ENCODE data around the gene STAT5B. TPM values are rescaled to one million over a fixed set of nuclear protein-coding genes. Genes with fewer than 3 reads are reported as not detected.

STAT5B gene
- total and polyA plus RNA-seq, 2 of the 13 experiments (the other 11 are each of a cell fraction or from before 2014, with no cell fraction given), result 21.0 to 42.8 TPM

DNA sequence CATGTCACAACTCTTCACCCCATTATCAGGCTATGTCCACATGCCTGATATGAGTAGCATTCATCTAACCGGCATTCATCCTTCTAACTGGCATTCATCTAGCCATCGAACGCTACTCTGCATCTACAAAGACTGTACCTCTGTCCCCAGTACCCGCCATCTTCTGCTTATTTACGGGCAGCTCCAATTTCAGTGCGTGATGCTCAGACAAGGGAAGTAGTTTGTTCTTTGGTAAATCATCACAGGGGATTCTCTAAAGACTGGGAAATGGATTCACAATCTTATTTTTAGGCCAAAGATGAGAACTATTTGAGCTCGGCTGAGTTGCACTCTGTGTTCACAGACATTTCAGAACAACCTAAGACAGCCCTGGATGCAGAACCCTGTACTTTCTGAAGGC is 39.4 kb downstream of the STAT5B start:
- Histone ChIP-seq H3K9ac (ENCODE audit: insufficient read depth, low read depth, low read length) (no peak overlapping the region), H3K4me1 (ENCODE audit: insufficient read depth, low read length) (no peaks in the 10 kb centered on the region), H3K36me3 (replicated peaks in 1 of 2; ENCODE audit: control insufficient read depth in 1 of 2, insufficient read depth in 2 of 2, low read length in 2 of 2) (no peaks in the 10 kb centered on the region), H3K4me3 (replicated peaks in 1 of 3; ENCODE audit: insufficient read depth in 1 of 3, low read depth in 2 of 3, low read length in 3 of 3) (no peak overlapping the region), H2AFZ (ENCODE audit: low read length) (no peak overlapping the region), H4K20me1 (ENCODE audit: insufficient read depth, low read length) (no peaks in the 10 kb centered on the region; the same call in 1 of the 2 replicates), H3K27ac (ENCODE audit: extremely low read length, insufficient read depth, low read length) (no peak overlapping the region), H3K27me3 (ENCODE audit: control insufficient read depth in 1 of 2, insufficient read depth in 2 of 2, low read length in 2 of 2) (no peaks in the 10 kb centered on the region), H3K79me2 (ENCODE audit: insufficient read depth, low read length) (peaks cover 7% of the 10 kb centered on the region), H3K9me3 (ENCODE audit: low read length) (no peaks in the 10 kb centered on the region), H3K4me2 (ENCODE audit: low read depth, low read length) (no peak overlapping the region)
- ATAC-seq (no peak), FAIRE-seq (no peak), DNase-seq (ENCODE audit: low spot score) (no peak)
- in situ Hi-C loops (cut with HindIII; ENCODE audit: extremely low pct_ligation_motif_present, low pct_unique_long_range_greater_than_20kb) (no loop called here), intact Hi-C loops (cut with micrococcal nuclease; ENCODE audit: unreplicated experiment) (no loop called here)
- ChIA-PET POLR2A (no interaction called here), CTCF (ENCODE audit: low intra/inter-chr PET ratio, low total read pairs) (no interaction called here)
- 98% methylated on average over 7 of the region's 7 CpGs for WGBS (ENCODE audit: low lambda C conversion rate)
- BruUV-seq (replicated peaks), result no TSS peak
- TF ChIP-seq, protein P1, sequence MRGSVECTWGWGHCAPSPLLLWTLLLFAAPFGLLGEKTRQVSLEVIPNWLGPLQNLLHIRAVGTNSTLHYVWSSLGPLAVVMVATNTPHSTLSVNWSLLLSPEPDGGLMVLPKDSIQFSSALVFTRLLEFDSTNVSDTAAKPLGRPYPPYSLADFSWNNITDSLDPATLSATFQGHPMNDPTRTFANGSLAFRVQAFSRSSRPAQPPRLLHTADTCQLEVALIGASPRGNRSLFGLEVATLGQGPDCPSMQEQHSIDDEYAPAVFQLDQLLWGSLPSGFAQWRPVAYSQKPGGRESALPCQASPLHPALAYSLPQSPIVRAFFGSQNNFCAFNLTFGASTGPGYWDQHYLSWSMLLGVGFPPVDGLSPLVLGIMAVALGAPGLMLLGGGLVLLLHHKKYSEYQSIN (CRISPR knock-in tag; IDR thresholded peaks at IDR 0.05; ENCODE audit: borderline replicate concordance), result no peak
- TF ChIP-seq ZC3H13 (CRISPR knock-in tag; IDR thresholded peaks at IDR 0.05), result no peak
- no peak for TF ChIP-seq ASH2L (IDR thresholded peaks at IDR 0.05; ENCODE audit: insufficient read length, low read depth, low read length)
- TF ChIP-seq ZNF17 (CRISPR knock-in tag; IDR thresholded peaks at IDR 0.05), result no peak
- TF ChIP-seq ZFYVE20 (CRISPR knock-in tag; IDR thresholded peaks at IDR 0.05; ENCODE audit: borderline replicate concordance, low read depth), result no peak
- TF ChIP-seq, protein P2, sequence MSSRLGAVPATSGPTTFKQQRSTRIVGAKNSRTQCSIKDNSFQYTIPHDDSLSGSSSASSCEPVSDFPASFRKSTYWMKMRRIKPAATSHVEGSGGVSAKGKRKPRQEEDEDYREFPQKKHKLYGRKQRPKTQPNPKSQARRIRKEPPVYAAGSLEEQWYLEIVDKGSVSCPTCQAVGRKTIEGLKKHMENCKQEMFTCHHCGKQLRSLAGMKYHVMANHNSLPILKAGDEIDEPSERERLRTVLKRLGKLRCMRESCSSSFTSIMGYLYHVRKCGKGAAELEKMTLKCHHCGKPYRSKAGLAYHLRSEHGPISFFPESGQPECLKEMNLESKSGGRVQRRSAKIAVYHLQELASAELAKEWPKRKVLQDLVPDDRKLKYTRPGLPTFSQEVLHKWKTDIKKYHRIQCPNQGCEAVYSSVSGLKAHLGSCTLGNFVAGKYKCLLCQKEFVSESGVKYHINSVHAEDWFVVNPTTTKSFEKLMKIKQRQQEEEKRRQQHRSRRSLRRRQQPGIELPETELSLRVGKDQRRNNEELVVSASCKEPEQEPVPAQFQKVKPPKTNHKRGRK (CRISPR knock-in tag; IDR thresholded peaks at IDR 0.05), result no peak
- TF ChIP-seq, protein P3, sequence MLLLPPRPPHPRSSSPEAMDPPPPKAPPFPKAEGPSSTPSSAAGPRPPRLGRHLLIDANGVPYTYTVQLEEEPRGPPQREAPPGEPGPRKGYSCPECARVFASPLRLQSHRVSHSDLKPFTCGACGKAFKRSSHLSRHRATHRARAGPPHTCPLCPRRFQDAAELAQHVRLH (CRISPR knock-in tag; IDR thresholded peaks at IDR 0.05; ENCODE audit: borderline replicate concordance, low read depth), result no peak
- no peak for TF ChIP-seq ZNF235 (CRISPR knock-in tag; IDR thresholded peaks at IDR 0.05; ENCODE audit: borderline replicate concordance)
- TF ChIP-seq ZNF572 (CRISPR knock-in tag; IDR thresholded peaks at IDR 0.05), result no peak
- TF ChIP-seq, protein P4, sequence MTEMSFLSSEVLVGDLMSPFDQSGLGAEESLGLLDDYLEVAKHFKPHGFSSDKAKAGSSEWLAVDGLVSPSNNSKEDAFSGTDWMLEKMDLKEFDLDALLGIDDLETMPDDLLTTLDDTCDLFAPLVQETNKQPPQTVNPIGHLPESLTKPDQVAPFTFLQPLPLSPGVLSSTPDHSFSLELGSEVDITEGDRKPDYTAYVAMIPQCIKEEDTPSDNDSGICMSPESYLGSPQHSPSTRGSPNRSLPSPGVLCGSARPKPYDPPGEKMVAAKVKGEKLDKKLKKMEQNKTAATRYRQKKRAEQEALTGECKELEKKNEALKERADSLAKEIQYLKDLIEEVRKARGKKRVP (CRISPR knock-in tag; IDR thresholded peaks at IDR 0.05), result no peak
- TF ChIP-seq CHD2 (IDR thresholded peaks at IDR 0.05; ENCODE audit: low read depth, low read length), result no peak
- TF ChIP-seq JDP2 (CRISPR knock-in tag; IDR thresholded peaks at IDR 0.05; ENCODE audit: borderline replicate concordance), result no peak
- TF ChIP-seq HMGA1 (CRISPR knock-in tag; conservative IDR thresholded peaks at IDR 0.05), result no peak
- no peak for TF ChIP-seq ZNF660 (CRISPR knock-in tag; IDR thresholded peaks at IDR 0.05; ENCODE audit: borderline replicate concordance, low read depth)
- TF ChIP-seq, protein P5, sequence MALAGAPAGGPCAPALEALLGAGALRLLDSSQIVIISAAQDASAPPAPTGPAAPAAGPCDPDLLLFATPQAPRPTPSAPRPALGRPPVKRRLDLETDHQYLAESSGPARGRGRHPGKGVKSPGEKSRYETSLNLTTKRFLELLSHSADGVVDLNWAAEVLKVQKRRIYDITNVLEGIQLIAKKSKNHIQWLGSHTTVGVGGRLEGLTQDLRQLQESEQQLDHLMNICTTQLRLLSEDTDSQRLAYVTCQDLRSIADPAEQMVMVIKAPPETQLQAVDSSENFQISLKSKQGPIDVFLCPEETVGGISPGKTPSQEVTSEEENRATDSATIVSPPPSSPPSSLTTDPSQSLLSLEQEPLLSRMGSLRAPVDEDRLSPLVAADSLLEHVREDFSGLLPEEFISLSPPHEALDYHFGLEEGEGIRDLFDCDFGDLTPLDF (CRISPR knock-in tag; IDR thresholded peaks at IDR 0.05), result no peak
- no peak for TF ChIP-seq GPN1 (CRISPR knock-in tag; IDR thresholded peaks at IDR 0.05; ENCODE audit: borderline replicate concordance)
- TF ChIP-seq ELF1 (CRISPR knock-in tag; IDR thresholded peaks at IDR 0.05), result no peak
